H9 (cell line): ENCODE data around the gene GAMT. TPM values are rescaled to one million over a fixed set of nuclear protein-coding genes. Genes with fewer than 3 reads are reported as not detected.

ENCODE experiments used
- DNase-seq: peaks from one replicate; pipeline ENCODE4 v3.0.0-alpha.2; 2017
- H2AFZ ChIP-seq: one replicate; pipeline ENCODE4 v1.6.1; 2013; ENCODE audit warnings: mild to moderate bottlenecking, low read length, control low read depth, moderate library complexity
- H2AK5ac ChIP-seq: 2 replicates; pipeline ENCODE4 v1.6.1; 2013; ENCODE audit warnings: low read length, control low read depth, mixed read lengths; ENCODE audit not compliant: insufficient read length
- H2BK120ac ChIP-seq: one replicate; pipeline ENCODE4 v1.6.1; 2013; ENCODE audit warnings: low read depth, mild to moderate bottlenecking, low read length, control low read depth, inconsistent platforms; ENCODE audit not compliant: poor library complexity, severe bottlenecking
- H2BK12ac ChIP-seq: 2 replicates; pipeline ENCODE4 v1.6.1; 2013; ENCODE audit warnings: low read length, control low read depth, mixed read lengths, low read depth; ENCODE audit not compliant: insufficient read length
- H2BK15ac ChIP-seq: 2 replicates; pipeline ENCODE4 v1.6.1; 2013; ENCODE audit warnings: low read depth, low read length, control low read depth
- H2BK20ac ChIP-seq: one replicate; pipeline ENCODE4 v1.6.1; 2013; ENCODE audit warnings: low read depth, mild to moderate bottlenecking, low read length, control low read depth, inconsistent platforms; ENCODE audit not compliant: poor library complexity, severe bottlenecking
- H2BK5ac ChIP-seq: 2 replicates; pipeline ENCODE4 v1.6.1; 2013; ENCODE audit warnings: low read length, control low read depth, mixed read lengths; ENCODE audit not compliant: insufficient read length
- H3K14ac ChIP-seq: 2 replicates; pipeline ENCODE4 v1.6.1; 2013; ENCODE audit warnings: low read length, control low read depth; ENCODE audit not compliant: insufficient read depth
- H3K18ac ChIP-seq: 2 replicates; pipeline ENCODE4 v1.6.1; 2013; ENCODE audit warnings: low read depth, mild to moderate bottlenecking, mixed read lengths, low read length, control low read depth; ENCODE audit not compliant: insufficient read length
- H3K23ac ChIP-seq: 2 replicates; pipeline ENCODE4 v1.6.1; 2013; ENCODE audit warnings: low read length, control low read depth, mixed read lengths, low read depth; ENCODE audit not compliant: insufficient read length
- H3K23me2 ChIP-seq: 2 replicates; pipeline ENCODE4 v1.6.1; 2013; ENCODE audit warnings: low read depth, mild to moderate bottlenecking, mixed read lengths, low read length, control low read depth; ENCODE audit not compliant: insufficient read length, poor library complexity, severe bottlenecking
- H3K27ac ChIP-seq: 2 replicates; pipeline ENCODE4 v1.5.1; 2013; ENCODE audit warnings: low read length, control low read depth, mixed read lengths, low read depth; ENCODE audit not compliant: insufficient read length
- H3K27me3 ChIP-seq: 2 replicates; pipeline ENCODE4 v1.6.1; 2013; ENCODE audit warnings: low read length, control low read depth, inconsistent platforms; ENCODE audit not compliant: insufficient read depth
- H3K4ac ChIP-seq: 2 replicates; pipeline ENCODE4 v1.6.1; 2013; ENCODE audit warnings: low read depth, mild to moderate bottlenecking, control low read depth, inconsistent platforms, low read length, moderate library complexity
- H3K4me1 ChIP-seq: 2 replicates; pipeline ENCODE4 v1.6.1; 2013; ENCODE audit warnings: low read length, control low read depth, inconsistent platforms; ENCODE audit not compliant: insufficient read depth
- H3K4me2 ChIP-seq: 2 replicates; pipeline ENCODE4 v1.6.1; 2013; ENCODE audit warnings: low read length, control low read depth, mixed read lengths; ENCODE audit not compliant: insufficient read length, insufficient read depth
- H3K56ac ChIP-seq: 2 replicates; pipeline ENCODE4 v1.6.1; 2013; ENCODE audit warnings: low read depth, mild to moderate bottlenecking, mixed read lengths, low read length, control low read depth; ENCODE audit not compliant: insufficient read length
- H3K79me1 ChIP-seq: 2 replicates; pipeline ENCODE4 v1.6.1; 2013; ENCODE audit warnings: low read depth, mild to moderate bottlenecking, moderate library complexity, low read length, control low read depth, inconsistent platforms; ENCODE audit not compliant: insufficient read depth, poor library complexity, severe bottlenecking
- H3K79me2 ChIP-seq: 2 replicates; pipeline ENCODE4 v1.6.1; 2013; ENCODE audit warnings: low read length, control low read depth, inconsistent platforms; ENCODE audit not compliant: insufficient read depth
- H3K9ac ChIP-seq: 2 replicates; pipeline ENCODE4 v1.6.1; 2013; ENCODE audit warnings: low read length, control low read depth, mixed read lengths; ENCODE audit not compliant: insufficient read length; ENCODE audit errors: extremely low read depth
- H3K9me3 ChIP-seq: one replicate; pipeline ENCODE4 v1.6.1; 2013; ENCODE audit warnings: low read depth, low read length, inconsistent platforms; ENCODE audit not compliant: control insufficient read depth
- H3T11ph ChIP-seq: one replicate; pipeline ENCODE4 v1.6.1; 2013; ENCODE audit warnings: mild to moderate bottlenecking, low read length, control low read depth, inconsistent platforms
- H4K20me1 ChIP-seq: one replicate; pipeline ENCODE4 v1.6.1; 2013; ENCODE audit not compliant: control insufficient read depth, insufficient read length, insufficient read depth
- H4K5ac ChIP-seq: 2 replicates; pipeline ENCODE4 v1.6.1; 2013; ENCODE audit warnings: low read depth, mild to moderate bottlenecking, mixed read lengths, low read length, control low read depth; ENCODE audit not compliant: insufficient read length
- H4K8ac ChIP-seq: replicated peaks from 2 replicates; pipeline ENCODE4 v1.6.1; 2013; ENCODE audit warnings: low read length, control low read depth, mixed read lengths, low read depth; ENCODE audit not compliant: insufficient read length
- H4K91ac ChIP-seq: 2 replicates; pipeline ENCODE4 v1.6.1; 2013; ENCODE audit warnings: low read depth, mild to moderate bottlenecking, moderate library complexity, mixed read lengths, low read length, control low read depth; ENCODE audit not compliant: insufficient read length
- H3K27ac Mint-ChIP-seq, 3 experiments: 2 replicates in 2 of 3; 3 replicates in 1 of 3; pipeline ENCODE4 v1.8.0; 2020 to 2021; ENCODE audit warnings: mixed read lengths in 3 of 3, mild to moderate bottlenecking in 1 of 3, moderate library complexity in 1 of 3
- H3K27me3 Mint-ChIP-seq: 2 replicates; pipeline ENCODE4 v1.8.0; 2021; ENCODE audit warnings: low read depth, mild to moderate bottlenecking, moderate library complexity, mixed read lengths
- H3K36me3 Mint-ChIP-seq, 3 experiments: 2 replicates in 2 of 3; 3 replicates in 1 of 3; pipeline ENCODE4 v1.8.0; 2020 to 2021; ENCODE audit warnings: low read depth in 3 of 3, mixed read lengths in 3 of 3; ENCODE audit not compliant: insufficient read depth in 1 of 3
- H3K4me1 Mint-ChIP-seq, 2 experiments: 2 replicates each; pipeline ENCODE4 v1.8.0; 2020; ENCODE audit warnings: mixed read lengths in 2 of 2
- H3K4me3 Mint-ChIP-seq, 2 experiments: 2 replicates in 1 of 2; 3 replicates in 1 of 2; pipeline ENCODE4 v1.8.0; 2020 to 2021; ENCODE audit warnings: mild to moderate bottlenecking in 2 of 2, mixed read lengths in 2 of 2, moderate library complexity in 1 of 2
- H3K9me3 Mint-ChIP-seq, 2 experiments: 2 replicates in 1 of 2; 3 replicates in 1 of 2; pipeline ENCODE4 v1.8.0; 2020; ENCODE audit warnings: mild to moderate bottlenecking in 2 of 2, mixed read lengths in 2 of 2, moderate library complexity in 1 of 2
- WGBS: extraction: QIAGEN DNeasy Blood & Tissue Kit; methylation state at CpG from one replicate; pipeline ENCODE4 v1.1.7; 2013; ENCODE audit warnings: missing lambda C conversion rate, low lambda C conversion rate, mixed read lengths; ENCODE audit not compliant: insufficient read length; ENCODE audit errors: extremely low coverage; 5-methylcytosine and 5-hydroxymethylcytosine counted together
- total RNA-seq: library from RNA; stranded (reverse); gene quantifications from 2 replicates; pipeline ENCODE4 v1.2.1, GENCODE V29; 2021
- TF ChIP-seq, protein P1 (sequence below): fragments of 200-600 bp; sonication (generic); conservative IDR thresholded peaks from 3 replicates; pipeline ENCODE4 v1.8.0; 2021; ENCODE audit warnings: antibody characterized with exemption, mild to moderate bottlenecking

GAMT gene
- total RNA-seq, 1 experiment from 2014 or later = 26.6 TPM

DNA sequence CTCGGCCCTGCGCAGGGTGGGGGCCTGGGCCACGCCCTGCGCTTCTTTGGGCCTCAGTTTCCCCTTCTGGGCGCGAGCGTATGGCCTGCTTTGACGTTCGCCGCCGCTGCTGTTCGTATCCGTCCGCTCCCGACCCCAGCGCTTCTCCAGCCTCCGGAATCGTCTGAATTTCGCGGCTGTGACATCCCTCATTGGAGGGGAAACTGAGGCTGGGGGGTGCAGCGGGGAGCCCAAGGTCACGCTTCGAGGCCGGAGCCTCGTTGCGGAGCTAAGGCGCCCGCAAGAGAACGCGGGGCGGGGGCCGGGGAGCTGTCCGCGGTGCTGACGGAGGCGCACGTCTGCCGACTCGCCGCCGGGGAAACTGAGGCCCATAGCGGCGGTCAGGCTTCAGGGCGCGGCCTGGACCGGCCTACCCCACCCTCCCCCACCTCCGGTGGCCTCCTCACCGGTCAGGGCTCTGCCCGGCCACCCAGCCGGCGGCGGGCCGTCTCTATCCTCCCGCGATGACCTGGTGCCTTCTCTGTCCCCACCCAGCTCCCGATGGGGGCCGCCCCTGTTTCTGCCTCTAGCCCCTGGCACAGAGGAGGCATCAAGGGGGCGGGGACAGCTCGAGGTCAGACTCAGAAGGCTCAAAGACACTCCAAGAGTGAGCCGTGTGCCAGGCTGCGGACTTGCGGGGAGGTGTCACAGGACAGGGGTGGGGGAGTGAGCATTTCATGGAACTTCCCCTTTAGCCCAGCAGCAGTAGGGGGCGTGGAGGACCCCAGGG lies 45.6 kb upstream of the GAMT start:
- Histone ChIP-seq H2BK15ac (no peak overlapping the region), H2BK5ac (no peak overlapping the region), H4K8ac (no peak overlapping the region), H3K9ac (no peak overlapping the region), H4K20me1 (no peaks in the 10 kb centered on the region), H3K4ac (no peak overlapping the region), H3T11ph (no peak overlapping the region), H2BK12ac (no peak overlapping the region), H3K79me1 (no peaks in the 10 kb centered on the region), H3K18ac (no peak overlapping the region), H3K4me1 (no peaks in the 10 kb centered on the region), H3K56ac (no peak overlapping the region), H3K27me3 (peaks cover 24% of the 10 kb centered on the region; the same call in 1 of the 2 replicates), H3K23ac (no peak overlapping the region), H3K4me2 (peak overlapping the region; percentile 7), H3K23me2 (peaks cover 7% of the 10 kb centered on the region), H3K9me3 (no peaks in the 10 kb centered on the region), H3K14ac (no peak overlapping the region), H2AK5ac (no peak overlapping the region), H2BK120ac (no peak overlapping the region), H3K79me2 (no peaks in the 10 kb centered on the region), H2AFZ (no peak overlapping the region), H3K27ac (no peak overlapping the region), H4K5ac (no peak overlapping the region), H4K91ac (no peak overlapping the region), H2BK20ac (no peak overlapping the region)
- Mint-ChIP-seq H3K27ac (no peak overlapping the region), H3K4me3 (peak overlapping the region; percentile 36 to 78), H3K36me3 (peaks cover 3 to 14% (median 10%) of the 10 kb centered on the region in 3 experiments; a peak in 6 of 7 replicates), H3K4me1 (peaks cover 10 to 31% of the 10 kb centered on the region in 2 experiments), H3K27me3 (peaks cover 68% of the 10 kb centered on the region), H3K9me3 (no peaks in the 10 kb centered on the region; a peak in 1 of 5 replicates)
- WGBS = no CpG with 5 or more reads among the region's 63 CpGs
- TF ChIP-seq, protein P1, sequence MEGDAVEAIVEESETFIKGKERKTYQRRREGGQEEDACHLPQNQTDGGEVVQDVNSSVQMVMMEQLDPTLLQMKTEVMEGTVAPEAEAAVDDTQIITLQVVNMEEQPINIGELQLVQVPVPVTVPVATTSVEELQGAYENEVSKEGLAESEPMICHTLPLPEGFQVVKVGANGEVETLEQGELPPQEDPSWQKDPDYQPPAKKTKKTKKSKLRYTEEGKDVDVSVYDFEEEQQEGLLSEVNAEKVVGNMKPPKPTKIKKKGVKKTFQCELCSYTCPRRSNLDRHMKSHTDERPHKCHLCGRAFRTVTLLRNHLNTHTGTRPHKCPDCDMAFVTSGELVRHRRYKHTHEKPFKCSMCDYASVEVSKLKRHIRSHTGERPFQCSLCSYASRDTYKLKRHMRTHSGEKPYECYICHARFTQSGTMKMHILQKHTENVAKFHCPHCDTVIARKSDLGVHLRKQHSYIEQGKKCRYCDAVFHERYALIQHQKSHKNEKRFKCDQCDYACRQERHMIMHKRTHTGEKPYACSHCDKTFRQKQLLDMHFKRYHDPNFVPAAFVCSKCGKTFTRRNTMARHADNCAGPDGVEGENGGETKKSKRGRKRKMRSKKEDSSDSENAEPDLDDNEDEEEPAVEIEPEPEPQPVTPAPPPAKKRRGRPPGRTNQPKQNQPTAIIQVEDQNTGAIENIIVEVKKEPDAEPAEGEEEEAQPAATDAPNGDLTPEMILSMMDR = no peak
- DNase-seq = peak; percentile 57
